Ramos (cell line): ENCODE data around the gene RGS10.
"Not testable (repeated sequence)": the region's sequence is repeated elsewhere in the genome, so short reads cannot be mapped to it uniquely, and the experiment has no call there.

Source experiments
- in situ Hi-C: fragments of 300-500 bp; cut with MboI; formaldehyde crosslinking; loops from one replicate; pipeline ENCODE4 v1.14.3; 2022; ENCODE audit warnings: low sequenced_read_pairs; ENCODE audit not compliant: unreplicated experiment

RGS10 gene

GRCh38 chr10:119540038-119540437 is 2.5 kb downstream of the RGS10 start:
- in situ Hi-C loops = no loop called here

DNA sequence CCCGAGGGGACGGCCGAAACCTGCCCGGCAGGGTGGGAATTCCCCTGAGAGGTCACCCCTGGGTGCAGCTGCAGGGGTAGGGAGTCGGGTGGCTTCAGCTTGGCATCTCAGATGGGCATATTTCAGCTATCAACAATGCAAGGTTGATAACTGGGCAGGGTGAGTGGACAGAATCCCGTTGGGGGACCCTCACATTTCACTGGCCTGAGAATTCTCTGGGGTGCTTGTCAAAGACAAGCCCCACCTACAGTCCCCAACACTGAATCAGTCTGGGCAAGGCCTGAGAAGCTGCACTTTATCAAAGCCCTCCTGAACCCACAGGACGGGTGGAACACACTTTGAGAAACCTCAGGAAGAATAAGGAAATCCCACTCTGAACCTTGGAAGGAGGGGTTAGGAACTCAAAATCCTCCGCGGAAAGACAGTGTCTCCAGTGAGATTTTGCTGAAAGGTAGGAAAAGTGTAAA is 3.1 kb downstream of the RGS10 start:
- in situ Hi-C loops = no loop called here

DNA sequence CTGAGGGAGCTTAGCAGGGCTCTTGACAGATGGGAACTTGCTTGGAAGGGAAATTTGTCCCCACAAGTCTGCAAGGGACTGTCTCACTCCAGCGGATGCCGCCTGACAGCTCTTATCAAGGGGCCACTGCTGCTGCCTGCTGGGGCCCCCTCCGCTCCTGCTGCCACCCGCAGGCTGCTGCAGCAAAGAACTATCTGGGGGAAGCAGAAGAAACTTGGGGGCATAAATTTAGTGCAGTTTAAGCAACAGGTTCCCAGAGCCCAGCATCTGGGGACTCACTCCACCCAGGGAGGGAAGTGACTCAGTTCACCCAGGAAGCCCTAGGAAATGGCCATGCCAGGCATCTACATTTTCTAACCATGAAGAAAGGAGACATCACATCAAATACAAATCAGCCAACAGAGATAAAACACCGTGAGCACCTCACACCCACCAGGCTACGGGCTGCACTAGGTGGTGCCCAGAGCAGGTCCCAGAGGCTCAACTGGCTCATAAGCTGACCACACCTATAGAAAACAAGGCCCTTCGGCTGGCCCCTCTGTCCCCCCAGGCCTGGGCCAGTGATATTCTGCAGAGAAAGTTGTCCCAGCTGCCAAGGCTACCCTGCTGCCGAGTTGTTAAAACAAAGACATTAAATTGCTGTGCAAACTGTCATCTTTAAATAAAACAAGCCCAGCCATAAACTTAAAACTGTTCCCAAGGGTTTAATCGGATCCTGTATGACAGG is 3.7 kb downstream of the RGS10 start:
- in situ Hi-C loops = no loop called here

GRCh38 chr10:119537953-119538630 is 4.4 kb downstream of the RGS10 start:
- in situ Hi-C loops = no loop called here

GRCh38 chr10:119536508-119537025 is 6.0 kb downstream of the RGS10 start:
- in situ Hi-C loops = no loop called here

- in situ Hi-C loops = no loop called here
Measured at GRCh38 chr10:119535837-119536507, 6.5 kb downstream of the RGS10 start.

GRCh38 chr10:119535305-119535704 is 7.2 kb downstream of the RGS10 start:
- in situ Hi-C loops = no loop called here

- in situ Hi-C loops = no loop called here
Measured at GRCh38 chr10:119533473-119533872, 9.0 kb downstream of the RGS10 start.

DNA sequence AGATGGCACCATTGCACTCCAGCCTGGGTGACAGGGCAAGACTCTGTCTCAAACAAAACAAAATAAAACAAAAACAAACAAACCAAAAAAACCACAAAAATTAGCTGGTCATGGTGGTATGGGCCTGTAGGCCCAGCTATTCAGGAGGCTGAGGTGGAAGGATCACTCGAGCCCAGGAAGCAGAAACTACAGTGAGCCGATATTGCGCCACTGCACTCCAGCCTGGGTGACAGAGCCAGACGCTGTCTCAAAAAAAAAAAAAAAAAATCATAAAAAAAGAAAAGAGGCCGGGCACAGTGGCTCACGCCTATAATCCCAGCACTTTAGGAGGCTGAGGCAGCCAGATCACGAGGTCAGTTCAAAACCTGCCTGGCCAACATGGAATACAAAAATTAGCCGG is 9.7 kb downstream of the RGS10 start:
- in situ Hi-C loops = not testable (repeated sequence)

- in situ Hi-C loops = not testable (repeated sequence)
Measured at GRCh38 chr10:119532251-119532650, 10.3 kb downstream of the RGS10 start.

DNA sequence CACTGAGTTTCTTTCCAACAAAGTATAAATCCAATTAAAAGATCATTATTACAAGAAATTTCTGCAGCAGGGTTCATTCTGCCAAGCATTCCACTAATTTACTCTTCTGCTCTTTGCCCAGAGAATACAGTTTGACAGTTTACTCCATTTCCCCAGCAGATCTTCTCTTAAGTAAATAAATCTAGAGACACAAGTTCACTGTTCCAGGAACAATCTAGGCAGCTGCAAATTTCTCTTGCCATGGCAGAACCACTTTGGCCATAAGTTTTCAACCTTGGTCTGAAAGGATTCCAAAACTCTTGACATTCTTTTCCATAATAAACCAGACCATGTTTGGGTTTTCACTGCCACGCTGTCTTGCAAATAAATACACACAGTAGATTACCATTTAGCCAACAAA is 11.5 kb downstream of the RGS10 start:
- in situ Hi-C loops = no loop called here

GRCh38 chr10:119528663-119529237 is 13.8 kb downstream of the RGS10 start:
- in situ Hi-C loops = not testable (repeated sequence)

DNA sequence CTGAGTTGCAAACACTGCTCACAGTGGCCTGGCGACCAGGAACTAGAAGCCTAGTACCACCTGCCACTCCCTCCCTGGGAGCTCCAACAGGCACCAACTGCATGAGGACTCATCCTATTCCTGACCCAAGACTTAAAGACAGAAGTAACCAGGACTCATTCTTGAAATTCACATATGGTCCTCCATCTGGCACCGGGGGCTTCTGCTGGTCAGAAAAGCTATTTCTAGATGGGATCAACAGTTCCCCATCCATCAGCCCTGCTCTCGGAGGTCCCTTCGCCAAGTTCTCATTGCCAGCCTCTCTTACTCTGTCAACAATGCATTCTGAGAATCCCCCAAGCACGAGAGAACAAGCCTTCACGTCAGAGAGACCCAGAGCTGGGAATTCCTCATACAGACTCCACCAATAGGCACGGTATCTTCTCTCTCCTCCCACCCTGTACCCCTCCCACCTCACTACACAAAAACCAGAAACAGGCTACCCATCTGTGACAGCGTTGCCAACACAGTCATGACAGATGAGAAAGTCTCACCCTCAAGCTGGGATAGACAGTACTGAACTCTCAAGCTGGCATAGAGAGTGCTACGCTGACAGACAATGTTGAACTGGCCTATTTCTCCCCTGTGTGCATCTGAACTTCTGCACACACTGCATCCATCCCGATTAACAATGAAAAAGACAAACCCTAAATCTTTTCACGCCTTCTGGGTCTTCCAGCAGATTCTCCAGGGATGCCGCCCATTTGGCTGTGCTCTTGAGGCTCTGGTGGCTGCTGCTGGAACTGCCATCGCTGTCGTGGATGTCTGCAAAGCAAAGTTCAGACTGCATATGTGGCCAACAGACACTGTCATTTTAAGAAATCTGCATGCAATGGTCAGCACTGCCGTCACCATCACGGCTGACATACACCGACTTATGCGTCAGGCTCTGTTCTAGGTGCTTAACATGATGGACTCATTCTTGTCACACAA is 15.6 kb downstream of the RGS10 start:
- in situ Hi-C loops = no loop called here

- in situ Hi-C loops = no loop called here
Measured at GRCh38 chr10:119526149-119526548, 16.4 kb downstream of the RGS10 start.

DNA sequence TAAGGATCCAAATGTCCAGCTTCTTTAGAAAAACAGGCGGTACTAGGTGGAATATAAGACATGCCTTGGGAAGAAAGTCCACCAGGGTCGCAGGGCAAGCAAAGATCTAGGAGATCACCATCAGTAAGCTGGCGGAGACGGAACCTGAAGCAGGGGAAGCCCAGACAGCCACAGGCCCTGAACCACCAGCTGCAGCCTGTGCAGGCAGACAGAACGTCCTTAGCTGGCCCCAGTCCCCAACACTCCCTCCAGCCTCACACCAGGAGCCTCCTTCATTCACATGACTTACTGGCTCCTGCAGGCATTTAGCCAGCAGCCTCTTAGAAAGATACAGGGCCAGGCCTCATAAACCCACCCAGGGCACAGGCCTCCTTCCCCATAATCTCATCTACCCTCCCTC is 17.4 kb downstream of the RGS10 start:
- in situ Hi-C loops = no loop called here

DNA sequence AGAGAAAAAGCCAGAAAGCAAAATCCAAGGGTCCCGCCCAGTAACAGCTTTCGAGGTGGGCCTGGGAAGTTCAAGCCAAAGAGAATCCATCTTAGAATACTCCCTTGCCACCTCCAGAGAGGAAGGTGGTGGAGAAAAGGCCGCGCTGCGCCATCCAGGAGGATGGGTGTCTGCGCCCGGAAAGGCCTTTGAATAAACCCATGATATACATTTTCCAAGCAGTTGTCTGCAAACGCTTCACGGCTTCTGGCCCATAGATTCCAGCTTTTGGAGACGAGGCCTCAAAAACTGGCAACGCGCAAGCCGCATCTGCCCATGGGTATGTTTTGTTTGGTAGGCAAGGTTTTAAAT is 17.8 kb downstream of the RGS10 start:
- in situ Hi-C loops = no loop called here

GRCh38 chr10:119523895-119524719 is 18.4 kb downstream of the RGS10 start:
- in situ Hi-C loops = no loop called here

GRCh38 chr10:119522747-119523426 is 19.6 kb downstream of the RGS10 start:
- in situ Hi-C loops = no loop called here
